T-helper 22 cell (primary cell): ENCODE data around the gene CTRB1.
"Not testable (repeated sequence)": the region's sequence is repeated elsewhere in the genome, so short reads cannot be mapped to it uniquely, and the experiment has no call there.

ENCODE experiments used
- DNase-seq: peaks from one replicate; pipeline ENCODE4 v3.0.0-alpha.2; 2020; ENCODE audit warnings: low read depth

Gene CTRB1

GRCh38 chr16:75254359-75254837, 35.6 kb downstream of the CTRB1 start:
- DNase-seq, result no peak

GRCh38 chr16:75256059-75256571, 37.3 kb downstream of the CTRB1 start:
- DNase-seq, result no peak

GRCh38 chr16:75256696-75257343, 38.0 kb downstream of the CTRB1 start:
- no peak for DNase-seq

DNA sequence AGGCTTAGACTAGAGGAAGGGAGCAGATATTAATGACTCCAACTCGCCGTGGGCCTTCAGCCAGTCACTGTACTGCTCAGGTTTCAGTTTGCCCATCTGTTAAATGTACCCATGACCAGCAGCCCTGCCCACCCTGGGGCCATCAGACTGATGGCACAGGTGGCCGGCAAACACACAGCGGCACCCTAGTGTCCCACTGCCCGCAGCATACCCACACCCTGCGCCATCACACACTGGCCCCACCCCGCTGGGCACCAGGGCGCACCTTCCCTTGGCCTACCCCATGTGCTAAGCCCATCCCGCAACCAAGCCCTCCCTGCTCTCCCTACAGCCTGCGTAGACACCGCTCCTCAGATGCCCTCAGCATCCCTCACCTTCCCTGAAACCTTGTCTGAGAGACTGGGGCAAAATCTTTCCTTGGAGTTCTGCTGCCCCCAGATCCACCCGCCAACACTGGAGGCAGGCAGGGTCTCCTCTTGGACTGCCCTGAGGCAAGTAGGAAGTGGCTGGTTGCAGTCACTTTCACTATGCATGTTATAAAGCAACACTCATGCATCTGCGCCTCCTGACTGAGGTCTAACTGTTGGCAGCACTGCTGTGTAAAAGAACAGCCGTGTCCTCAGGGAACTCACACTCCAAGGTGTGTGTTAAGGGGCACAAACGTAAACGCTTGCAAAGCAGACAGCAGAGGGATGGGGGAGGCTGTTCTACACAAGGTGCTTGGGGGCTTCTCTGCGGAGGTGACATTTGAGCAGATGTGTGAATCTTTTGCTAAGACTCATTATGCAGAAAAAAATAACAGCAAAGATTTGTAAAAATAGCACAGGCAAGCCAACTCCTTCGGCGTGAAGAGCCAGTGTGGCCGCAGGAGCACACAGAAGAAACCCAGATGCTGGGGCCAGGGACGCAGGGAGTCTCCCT, 39.4 kb downstream of the CTRB1 start:
- no peak for DNase-seq

- no peak for DNase-seq
Measured at GRCh38 chr16:75258807-75259141, 40.0 kb downstream of the CTRB1 start.

- no peak for DNase-seq
Measured at GRCh38 chr16:75260851-75261589, 42.2 kb downstream of the CTRB1 start.

GRCh38 chr16:75261590-75262078, 42.8 kb downstream of the CTRB1 start:
- no peak for DNase-seq

DNA sequence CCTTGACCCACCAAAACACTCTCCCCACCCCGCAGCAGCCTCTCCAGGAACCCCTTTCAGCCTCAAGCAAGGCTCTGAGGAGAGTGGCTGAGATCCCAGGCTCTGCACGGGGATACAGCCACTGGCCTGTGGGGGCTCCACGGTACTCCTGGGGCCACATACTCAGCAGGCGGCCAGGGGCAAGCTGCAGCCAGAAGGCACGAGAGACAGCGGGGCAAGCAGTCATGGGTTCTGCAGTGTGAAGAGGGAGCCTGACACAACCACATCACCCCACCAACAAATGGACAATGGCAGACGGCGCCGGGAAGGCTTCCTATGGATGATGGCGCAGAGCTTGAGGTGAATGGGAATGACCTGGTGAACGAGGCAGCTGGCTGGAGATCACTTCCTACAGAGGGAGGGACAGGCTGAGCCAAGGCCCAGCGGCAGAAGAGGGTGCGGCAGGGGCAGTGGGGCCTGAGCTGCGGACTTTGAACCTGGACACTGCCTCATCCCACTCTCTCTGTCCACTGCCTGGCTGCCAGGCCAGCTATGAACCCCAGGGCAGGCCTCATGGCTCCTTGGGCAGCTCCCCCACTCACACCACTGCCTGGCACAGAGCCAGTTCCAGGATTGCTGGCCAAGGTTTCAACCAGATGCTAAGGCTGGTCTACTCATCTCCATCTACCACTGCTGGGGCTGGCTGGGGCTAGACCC, 43.5 kb downstream of the CTRB1 start:
- no peak for DNase-seq

- DNase-seq, result no peak
Measured at GRCh38 chr16:75262800-75263127, 44.0 kb downstream of the CTRB1 start.

DNA sequence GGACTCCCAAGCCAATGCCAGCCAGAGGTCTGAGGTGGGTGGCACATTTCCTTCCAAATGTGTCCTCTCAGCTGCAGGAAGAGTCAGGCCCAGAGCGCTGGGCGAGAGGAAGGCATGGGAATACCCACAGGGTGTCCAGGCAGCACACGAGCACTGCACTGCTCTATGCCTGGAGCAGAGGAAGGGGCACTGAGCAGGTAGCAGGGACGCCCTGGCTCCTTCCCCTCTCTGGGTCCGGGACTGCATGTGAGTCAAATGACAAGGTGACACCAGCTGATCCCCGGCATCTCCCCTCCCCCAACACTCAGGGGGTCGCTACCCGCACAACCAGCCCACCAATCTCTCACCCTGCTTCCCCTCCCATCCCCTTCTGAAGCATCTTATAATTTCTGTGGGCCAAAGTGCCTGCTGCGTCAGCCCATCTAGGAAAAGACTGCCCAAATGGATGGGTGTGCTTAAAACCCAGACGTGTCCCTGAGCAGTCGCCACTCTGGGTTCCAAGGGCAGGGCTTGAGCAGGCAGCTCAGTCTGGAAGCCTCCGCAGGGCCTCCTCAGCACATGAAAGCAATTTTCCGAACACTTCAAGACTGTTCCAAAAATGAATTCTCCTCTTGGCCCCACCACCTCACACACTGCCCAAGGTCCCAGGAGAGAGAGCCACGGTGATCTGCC, 44.6 kb downstream of the CTRB1 start:
- DNase-seq, result no peak

- no peak for DNase-seq
Measured at GRCh38 chr16:75263963-75264445, 45.2 kb downstream of the CTRB1 start.

DNA sequence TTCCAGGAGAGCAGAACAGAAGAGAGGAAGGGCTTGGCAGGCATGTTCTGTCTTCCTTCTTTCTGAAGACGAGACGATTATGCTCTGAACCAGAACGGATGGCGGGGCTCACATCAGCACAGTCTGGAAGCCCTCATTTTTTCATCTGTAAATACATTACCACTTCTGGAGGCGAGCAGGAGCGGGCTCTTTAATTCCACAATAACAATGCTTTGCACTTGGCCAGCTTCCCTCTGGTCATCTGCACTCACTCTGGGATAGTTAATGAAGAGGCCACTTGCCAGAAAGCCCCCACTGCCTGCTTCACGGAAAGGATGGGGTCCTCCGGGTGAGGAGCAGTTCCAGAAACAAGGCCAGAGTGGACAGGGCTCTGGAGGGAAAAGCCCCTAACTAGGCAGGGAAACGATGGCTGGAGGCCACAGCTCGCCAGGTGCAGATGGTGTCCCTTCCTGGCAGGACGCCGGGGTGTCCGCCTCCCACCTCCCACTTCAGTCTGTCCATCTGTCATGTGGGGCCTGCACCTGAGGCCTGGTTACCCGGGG, 45.7 kb downstream of the CTRB1 start:
- DNase-seq, result no peak

- DNase-seq, result no peak
Measured at GRCh38 chr16:75264999-75265910, 46.5 kb downstream of the CTRB1 start.

- DNase-seq, result no peak
Measured at GRCh38 chr16:75265911-75266701, 47.3 kb downstream of the CTRB1 start.

- DNase-seq, result no peak
Measured at GRCh38 chr16:75266738-75267630, 48.2 kb downstream of the CTRB1 start.

GRCh38 chr16:75267631-75268264, 49.0 kb downstream of the CTRB1 start:
- DNase-seq, result no peak

GRCh38 chr16:75269358-75269757, 50.6 kb downstream of the CTRB1 start:
- not testable (repeated sequence) for DNase-seq
